GM23338 (cell line): ENCODE data around the gene SLAMF6. TPM values are rescaled to one million over a fixed set of nuclear protein-coding genes. Genes with fewer than 3 reads are reported as not detected.

Experiments used
- ATAC-seq: fragments of 200-7000 bp; cut with Tn5 transposase; 3 replicates; pipeline ENCODE4 v1.9.1; 2020
- DNase-seq: peaks from one replicate; pipeline ENCODE4 v3.0.0-alpha.2; 2015; ENCODE audit warnings: low spot score
- H2AFZ ChIP-seq: fragments of 200-600 bp; sonication (generic); 2 replicates; pipeline ENCODE4 v1.8.0; 2016; ENCODE audit warnings: antibody characterized with exemption, mild to moderate bottlenecking, moderate library complexity
- H3F3A ChIP-seq: fragments of 200-600 bp; sonication (generic); replicated peaks from 2 replicates; pipeline ENCODE4 v1.8.0; 2017; ENCODE audit warnings: antibody characterized with exemption, mixed run types, low read depth
- H3K27ac ChIP-seq: fragments of 200-600 bp; sonication (generic); 2 replicates; pipeline ENCODE4 v1.6.1; 2016; ENCODE audit warnings: low read depth
- H3K27me3 ChIP-seq: fragments of 200-600 bp; sonication (generic); 2 replicates; pipeline ENCODE4 v1.8.0; 2016; ENCODE audit warnings: mild to moderate bottlenecking, mixed run types, moderate library complexity; ENCODE audit not compliant: insufficient read depth
- H3K36me3 ChIP-seq: fragments of 200-600 bp; sonication (generic); 2 replicates; pipeline ENCODE4 v1.8.0; 2016; ENCODE audit warnings: mild to moderate bottlenecking; ENCODE audit not compliant: insufficient read depth
- H3K4me1 ChIP-seq: fragments of 200-600 bp; sonication (generic); 2 replicates; pipeline ENCODE4 v1.8.0; 2016; ENCODE audit warnings: mild to moderate bottlenecking, moderate library complexity; ENCODE audit not compliant: insufficient read depth
- H3K4me2 ChIP-seq: fragments of 200-600 bp; sonication (generic); 2 replicates; pipeline ENCODE4 v1.7.1; 2017; ENCODE audit warnings: mixed run types
- H3K4me3 ChIP-seq: fragments of 200-600 bp; sonication (generic); 2 replicates; pipeline ENCODE4 v1.6.1; 2016; ENCODE audit warnings: mixed run types
- H3K79me2 ChIP-seq: fragments of 200-600 bp; sonication (generic); replicated peaks from 2 replicates; pipeline ENCODE4 v1.8.0; 2017; ENCODE audit warnings: mild to moderate bottlenecking; ENCODE audit not compliant: insufficient read depth
- H3K9me2 ChIP-seq: fragments of 200-600 bp; sonication (generic); 2 replicates; pipeline ENCODE4 v1.8.0; 2017; ENCODE audit not compliant: insufficient read depth
- H4K20me1 ChIP-seq: fragments of 200-600 bp; sonication (generic); replicated peaks from 2 replicates; pipeline ENCODE4 v1.8.0; 2017; ENCODE audit warnings: mild to moderate bottlenecking; ENCODE audit not compliant: insufficient read depth
- H3K27ac Mint-ChIP-seq: 2 replicates; pipeline ENCODE4 v1.8.0; 2020; ENCODE audit warnings: inconsistent platforms, mild to moderate bottlenecking, moderate library complexity, mixed read lengths
- H3K27me3 Mint-ChIP-seq: 3 replicates; pipeline ENCODE4 v1.8.0; 2022; ENCODE audit warnings: low read depth, mild to moderate bottlenecking, moderate library complexity, mixed read lengths, inconsistent platforms; ENCODE audit not compliant: insufficient read depth, poor library complexity
- H3K36me3 Mint-ChIP-seq: 3 replicates; pipeline ENCODE4 v1.8.0; 2021; ENCODE audit warnings: low read depth, mild to moderate bottlenecking, inconsistent platforms, moderate library complexity, mixed read lengths
- H3K4me1 Mint-ChIP-seq: 3 replicates; pipeline ENCODE4 v1.8.0; 2020; ENCODE audit warnings: mild to moderate bottlenecking, inconsistent platforms, mixed read lengths
- H3K4me3 Mint-ChIP-seq: 3 replicates; pipeline ENCODE4 v1.8.0; 2021; ENCODE audit warnings: moderate library complexity, mild to moderate bottlenecking, inconsistent platforms, mixed read lengths
- H3K9me3 Mint-ChIP-seq: 3 replicates; pipeline ENCODE4 v1.8.0; 2020; ENCODE audit warnings: moderate library complexity, mild to moderate bottlenecking, inconsistent platforms, mixed read lengths
- CREB1 ChIP-seq: fragments of 250-450 bp; sonication (Bioruptor Pico); IDR thresholded peaks from 2 replicates; pipeline ENCODE4 v1.5.0; 2020; ENCODE audit warnings: low read depth, mild to moderate bottlenecking, moderate library complexity
- EZH2 ChIP-seq: fragments of 200-600 bp; sonication (generic); IDR thresholded peaks from one replicate; pipeline ENCODE4 v1.8.0; 2017; ENCODE audit warnings: antibody characterized with exemption, mild to moderate bottlenecking, low read depth; ENCODE audit not compliant: unreplicated experiment
- EZH2phosphoT487 ChIP-seq: fragments of 200-600 bp; sonication (generic); IDR thresholded peaks from one replicate; pipeline ENCODE4 v1.8.1; 2018; ENCODE audit warnings: antibody characterized with exemption; ENCODE audit not compliant: unreplicated experiment
- JUNB ChIP-seq: IDR thresholded peaks from one replicate; pipeline ENCODE4 v1.6.1; 2016; ENCODE audit warnings: antibody characterized with exemption; ENCODE audit not compliant: unreplicated experiment
- NANOG ChIP-seq: IDR thresholded peaks from 2 replicates; pipeline ENCODE4 v1.6.1; 2016; ENCODE audit warnings: antibody characterized with exemption, borderline replicate concordance
- POLR2AphosphoS5 ChIP-seq: IDR thresholded peaks from 2 replicates; pipeline ENCODE4 v1.6.1; 2016; ENCODE audit warnings: antibody characterized with exemption, low read depth
- STAT1 ChIP-seq: IDR thresholded peaks from one replicate; pipeline ENCODE4 v1.6.1; 2016; ENCODE audit warnings: antibody characterized with exemption; ENCODE audit not compliant: unreplicated experiment
- ZNF114 ChIP-seq: fragments of 250-450 bp; sonication (Bioruptor Pico); IDR thresholded peaks from 2 replicates; pipeline ENCODE4 v1.5.0; 2020; ENCODE audit warnings: mild to moderate bottlenecking, moderate library complexity
- ZNF331 ChIP-seq: fragments of 250-450 bp; sonication (Bioruptor Pico); IDR thresholded peaks from 2 replicates; pipeline ENCODE4 v1.5.0; 2020; ENCODE audit warnings: low read depth, mild to moderate bottlenecking, moderate library complexity
- polyA plus RNA-seq: library from polyadenylated mRNA; unstranded; fragments of >200 nt; fragmentation: Nextera tagmentation; extraction: Ambion mirVana; gene quantifications from 2 replicates; pipeline ENCODE4 v1.2.1, GENCODE V29; 2016
- total RNA-seq: library from RNA; depleted of rRNA; stranded (reverse); fragments of >200 nt; shearing (Covaris generic); gene quantifications from 2 replicates; pipeline ENCODE4 v1.2.3, GENCODE V29; 2014
- TF ChIP-seq, protein P1 (sequence below), 2 experiments: fragments of 200-600 bp in 1 of 2; sonication (generic) in 1 of 2; conservative IDR thresholded peaks; 2 replicates each; pipeline versions ENCODE4 v1.5.1 to v1.6.1; 2016 to 2017; ENCODE audit warnings: antibody characterized with exemption in 2 of 2, low read depth in 2 of 2, mild to moderate bottlenecking in 2 of 2, moderate library complexity in 1 of 2
- TF ChIP-seq, protein P2 (sequence below): IDR thresholded peaks from 2 replicates; pipeline ENCODE4 v1.6.1; 2016; ENCODE audit warnings: antibody characterized with exemption
- TF ChIP-seq, protein P3 (sequence below): IDR thresholded peaks from one replicate; pipeline ENCODE4 v1.6.1; 2018; ENCODE audit warnings: antibody characterized with exemption; ENCODE audit not compliant: unreplicated experiment

SLAMF6 gene
- total and polyA plus RNA-seq, 2 experiments from 2014 or later = not detected

DNA sequence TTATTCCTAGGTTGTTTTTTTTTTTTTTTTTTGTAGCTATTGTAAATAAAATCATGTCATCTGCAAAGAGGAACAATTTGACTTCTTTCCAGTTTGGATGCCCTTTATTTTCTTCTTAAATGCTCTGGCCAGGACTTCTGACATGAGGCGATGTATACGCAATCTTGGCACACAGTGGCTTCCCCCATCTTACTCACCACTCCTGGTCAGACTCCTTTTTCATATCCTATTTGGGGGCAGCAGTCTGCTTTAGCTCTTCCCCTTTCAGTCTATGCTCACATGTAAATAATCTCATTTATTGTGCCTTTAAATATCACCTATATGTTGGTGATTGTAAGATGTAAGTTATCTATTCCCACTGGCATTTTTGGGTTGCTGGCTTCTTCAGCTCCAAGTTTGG lies 56.1 kb downstream of the SLAMF6 start:
- H3K36me3 Mint-ChIP-seq = no peaks in the 10 kb centered on the region

DNA sequence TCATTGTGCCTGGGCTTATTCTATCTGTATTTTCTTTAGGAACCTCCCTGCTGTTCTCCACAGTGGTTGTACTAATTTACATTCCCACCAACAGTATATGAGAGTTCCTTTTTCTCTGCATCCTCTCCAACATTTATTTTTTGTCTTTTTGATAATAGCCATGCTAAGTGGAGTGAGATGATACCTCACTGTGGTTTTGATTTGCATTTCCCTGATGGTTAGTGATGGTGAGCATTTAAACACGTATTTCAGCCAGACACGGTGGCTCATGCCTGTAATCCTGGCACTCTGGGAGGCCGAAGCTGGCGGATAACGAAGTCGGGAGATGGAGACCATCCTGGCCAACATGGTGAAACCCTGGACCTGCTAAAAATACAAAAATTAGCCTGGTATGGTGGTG lies 57.9 kb downstream of the SLAMF6 start:
- H3K27ac ChIP-seq = no peak overlapping the region
- Mint-ChIP-seq H3K27me3 (no peaks in the 10 kb centered on the region), H3K4me3 (no peak overlapping the region), H3K27ac (no peak overlapping the region), H3K4me1 (peaks cover 6% of the 10 kb centered on the region), H3K36me3 (no peaks in the 10 kb centered on the region), H3K9me3 (no peaks in the 10 kb centered on the region)
- peaks cover 10% of the 10 kb centered on the region; the same call in 1 of the 2 replicates for H3K4me1 ChIP-seq
- H3K36me3 ChIP-seq = no peaks in the 10 kb centered on the region
- peak overlapping the region; percentile 45; the same call in 1 of the 2 replicates for H2AFZ ChIP-seq
- H3K4me2 ChIP-seq = no peak overlapping the region
- H3F3A ChIP-seq = no peaks in the 10 kb centered on the region
- H3K4me3 ChIP-seq = no peak overlapping the region
- no peak for DNase-seq
- H4K20me1 ChIP-seq = no peaks in the 10 kb centered on the region
- H3K27me3 ChIP-seq = no peaks in the 10 kb centered on the region
- peaks cover 15% of the 10 kb centered on the region; the same call in 1 of the 2 replicates for H3K9me2 ChIP-seq
- no peak for ATAC-seq
- H3K79me2 ChIP-seq = no peaks in the 10 kb centered on the region
- TF ChIP-seq, protein P1, sequence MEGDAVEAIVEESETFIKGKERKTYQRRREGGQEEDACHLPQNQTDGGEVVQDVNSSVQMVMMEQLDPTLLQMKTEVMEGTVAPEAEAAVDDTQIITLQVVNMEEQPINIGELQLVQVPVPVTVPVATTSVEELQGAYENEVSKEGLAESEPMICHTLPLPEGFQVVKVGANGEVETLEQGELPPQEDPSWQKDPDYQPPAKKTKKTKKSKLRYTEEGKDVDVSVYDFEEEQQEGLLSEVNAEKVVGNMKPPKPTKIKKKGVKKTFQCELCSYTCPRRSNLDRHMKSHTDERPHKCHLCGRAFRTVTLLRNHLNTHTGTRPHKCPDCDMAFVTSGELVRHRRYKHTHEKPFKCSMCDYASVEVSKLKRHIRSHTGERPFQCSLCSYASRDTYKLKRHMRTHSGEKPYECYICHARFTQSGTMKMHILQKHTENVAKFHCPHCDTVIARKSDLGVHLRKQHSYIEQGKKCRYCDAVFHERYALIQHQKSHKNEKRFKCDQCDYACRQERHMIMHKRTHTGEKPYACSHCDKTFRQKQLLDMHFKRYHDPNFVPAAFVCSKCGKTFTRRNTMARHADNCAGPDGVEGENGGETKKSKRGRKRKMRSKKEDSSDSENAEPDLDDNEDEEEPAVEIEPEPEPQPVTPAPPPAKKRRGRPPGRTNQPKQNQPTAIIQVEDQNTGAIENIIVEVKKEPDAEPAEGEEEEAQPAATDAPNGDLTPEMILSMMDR (conservative IDR thresholded peaks at IDR 0.05; ENCODE audit: low read depth in 2 of 2) = no peak
- no peak for TF ChIP-seq POLR2AphosphoS5
- no peak for TF ChIP-seq NANOG
- no peak for TF ChIP-seq JUNB
- no peak for TF ChIP-seq ZNF331 (CRISPR knock-in tag)
- TF ChIP-seq, protein P2, sequence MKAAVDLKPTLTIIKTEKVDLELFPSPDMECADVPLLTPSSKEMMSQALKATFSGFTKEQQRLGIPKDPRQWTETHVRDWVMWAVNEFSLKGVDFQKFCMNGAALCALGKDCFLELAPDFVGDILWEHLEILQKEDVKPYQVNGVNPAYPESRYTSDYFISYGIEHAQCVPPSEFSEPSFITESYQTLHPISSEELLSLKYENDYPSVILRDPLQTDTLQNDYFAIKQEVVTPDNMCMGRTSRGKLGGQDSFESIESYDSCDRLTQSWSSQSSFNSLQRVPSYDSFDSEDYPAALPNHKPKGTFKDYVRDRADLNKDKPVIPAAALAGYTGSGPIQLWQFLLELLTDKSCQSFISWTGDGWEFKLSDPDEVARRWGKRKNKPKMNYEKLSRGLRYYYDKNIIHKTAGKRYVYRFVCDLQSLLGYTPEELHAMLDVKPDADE = no peak
- no peak for TF ChIP-seq EZH2phosphoT487
- TF ChIP-seq, protein P3, sequence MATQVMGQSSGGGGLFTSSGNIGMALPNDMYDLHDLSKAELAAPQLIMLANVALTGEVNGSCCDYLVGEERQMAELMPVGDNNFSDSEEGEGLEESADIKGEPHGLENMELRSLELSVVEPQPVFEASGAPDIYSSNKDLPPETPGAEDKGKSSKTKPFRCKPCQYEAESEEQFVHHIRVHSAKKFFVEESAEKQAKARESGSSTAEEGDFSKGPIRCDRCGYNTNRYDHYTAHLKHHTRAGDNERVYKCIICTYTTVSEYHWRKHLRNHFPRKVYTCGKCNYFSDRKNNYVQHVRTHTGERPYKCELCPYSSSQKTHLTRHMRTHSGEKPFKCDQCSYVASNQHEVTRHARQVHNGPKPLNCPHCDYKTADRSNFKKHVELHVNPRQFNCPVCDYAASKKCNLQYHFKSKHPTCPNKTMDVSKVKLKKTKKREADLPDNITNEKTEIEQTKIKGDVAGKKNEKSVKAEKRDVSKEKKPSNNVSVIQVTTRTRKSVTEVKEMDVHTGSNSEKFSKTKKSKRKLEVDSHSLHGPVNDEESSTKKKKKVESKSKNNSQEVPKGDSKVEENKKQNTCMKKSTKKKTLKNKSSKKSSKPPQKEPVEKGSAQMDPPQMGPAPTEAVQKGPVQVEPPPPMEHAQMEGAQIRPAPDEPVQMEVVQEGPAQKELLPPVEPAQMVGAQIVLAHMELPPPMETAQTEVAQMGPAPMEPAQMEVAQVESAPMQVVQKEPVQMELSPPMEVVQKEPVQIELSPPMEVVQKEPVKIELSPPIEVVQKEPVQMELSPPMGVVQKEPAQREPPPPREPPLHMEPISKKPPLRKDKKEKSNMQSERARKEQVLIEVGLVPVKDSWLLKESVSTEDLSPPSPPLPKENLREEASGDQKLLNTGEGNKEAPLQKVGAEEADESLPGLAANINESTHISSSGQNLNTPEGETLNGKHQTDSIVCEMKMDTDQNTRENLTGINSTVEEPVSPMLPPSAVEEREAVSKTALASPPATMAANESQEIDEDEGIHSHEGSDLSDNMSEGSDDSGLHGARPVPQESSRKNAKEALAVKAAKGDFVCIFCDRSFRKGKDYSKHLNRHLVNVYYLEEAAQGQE = no peak

More for the DNA sequence above, 56.1 kb downstream of the SLAMF6 start:
- Mint-ChIP-seq H3K27ac (no peak overlapping the region), H3K4me3 (no peak overlapping the region), H3K9me3 (no peaks in the 10 kb centered on the region), H3K4me1 (0 out of 3 replicates have a peak, but pooled peaks cover 2% of the 10 kb centered on the region), H3K27me3 (no peaks in the 10 kb centered on the region)
- TF ChIP-seq STAT1 = no peak
- TF ChIP-seq EZH2 = no peak
- no peak for TF ChIP-seq ZNF331 (CRISPR knock-in tag)
- no peak for TF ChIP-seq CREB1 (CRISPR knock-in tag)
- no peak for TF ChIP-seq JUNB
- TF ChIP-seq ZNF114 (CRISPR knock-in tag) = no peak
- TF ChIP-seq EZH2phosphoT487 = no peak
- TF ChIP-seq POLR2AphosphoS5 = no peak
- TF ChIP-seq, protein P3 = no peak
- ATAC-seq (no peak), DNase-seq (no peak)
- H3K27ac ChIP-seq = no peak overlapping the region
- H3F3A ChIP-seq = no peaks in the 10 kb centered on the region
- no peaks in the 10 kb centered on the region for H3K4me1 ChIP-seq
- H2AFZ ChIP-seq = no peak overlapping the region
- H3K79me2 ChIP-seq = no peaks in the 10 kb centered on the region
- no peaks in the 10 kb centered on the region for H4K20me1 ChIP-seq
- no peak overlapping the region for H3K4me3 ChIP-seq
- no peaks in the 10 kb centered on the region for H3K36me3 ChIP-seq
- no peaks in the 10 kb centered on the region for H3K27me3 ChIP-seq
- H3K9me2 ChIP-seq = peaks cover 15% of the 10 kb centered on the region
- no peak overlapping the region for H3K4me2 ChIP-seq
